GM23248 (cell line): ENCODE measurements around the gene MAGI1. TPM values are rescaled to one million over a fixed set of nuclear protein-coding genes. Genes with fewer than 3 reads are reported as not detected.

Experiments
- DNase-seq: peaks from one replicate; pipeline ENCODE4 v3.0.0-alpha.2; 2015
- H2AFZ ChIP-seq: fragments of 200-600 bp; sonication (generic); 2 replicates; pipeline ENCODE4 v1.6.1; 2016; ENCODE audit warnings: antibody characterized with exemption
- H3F3A ChIP-seq: fragments of 200-600 bp; sonication (generic); 2 replicates; pipeline ENCODE4 v1.6.1; 2016; ENCODE audit warnings: mild to moderate bottlenecking, antibody characterized with exemption, mixed run types; ENCODE audit not compliant: insufficient read depth
- H3K27ac ChIP-seq: fragments of 200-600 bp; sonication (generic); 2 replicates; pipeline ENCODE4 v1.5.1; 2016; ENCODE audit warnings: mild to moderate bottlenecking
- H3K27me3 ChIP-seq: fragments of 200-600 bp; sonication (generic); replicated peaks from 2 replicates; pipeline ENCODE4 v1.6.1; 2016; ENCODE audit warnings: mild to moderate bottlenecking; ENCODE audit not compliant: insufficient read depth
- H3K36me3 ChIP-seq: fragments of 200-600 bp; sonication (generic); 2 replicates; pipeline ENCODE4 v1.6.1; 2016; ENCODE audit warnings: low read depth, mild to moderate bottlenecking
- H3K4me1 ChIP-seq: fragments of 200-600 bp; sonication (generic); 2 replicates; pipeline ENCODE4 v1.6.1; 2016; ENCODE audit warnings: mild to moderate bottlenecking; ENCODE audit not compliant: insufficient read depth
- H3K4me2 ChIP-seq: fragments of 200-600 bp; sonication (generic); one replicate; pipeline ENCODE4 v1.6.1; 2016; ENCODE audit warnings: mild to moderate bottlenecking; ENCODE audit not compliant: unreplicated experiment
- H3K4me3 ChIP-seq: fragments of 200-600 bp; sonication (generic); 2 replicates; pipeline ENCODE4 v1.5.1; 2016; ENCODE audit warnings: mild to moderate bottlenecking
- H3K79me2 ChIP-seq: fragments of 200-600 bp; sonication (generic); 2 replicates; pipeline ENCODE4 v1.6.1; 2016; ENCODE audit warnings: mild to moderate bottlenecking; ENCODE audit not compliant: insufficient read depth
- H3K9ac ChIP-seq: fragments of 200-600 bp; sonication (generic); 2 replicates; pipeline ENCODE4 v1.6.1; 2016; ENCODE audit warnings: mild to moderate bottlenecking
- H3K9me2 ChIP-seq: fragments of 200-600 bp; sonication (generic); 2 replicates; pipeline ENCODE4 v1.6.1; 2016; ENCODE audit warnings: mixed run types, mild to moderate bottlenecking, moderate library complexity; ENCODE audit not compliant: insufficient read depth
- H3K9me3 ChIP-seq: fragments of 200-600 bp; sonication (generic); one replicate; pipeline ENCODE4 v1.6.1; 2017; ENCODE audit warnings: low read depth
- H4K20me1 ChIP-seq: fragments of 200-600 bp; sonication (generic); 2 replicates; pipeline ENCODE4 v1.6.0; 2016; ENCODE audit not compliant: insufficient read depth
- EZH2 ChIP-seq: fragments of 200-600 bp; sonication (generic); IDR thresholded peaks from 2 replicates; pipeline ENCODE4 v1.6.1; 2018; ENCODE audit warnings: antibody characterized with exemption, mild to moderate bottlenecking; ENCODE audit not compliant: insufficient read depth, poor library complexity, severe bottlenecking
- EZH2phosphoT487 ChIP-seq: fragments of 200-600 bp; sonication (generic); IDR thresholded peaks from 2 replicates; pipeline ENCODE4 v1.6.1; 2018; ENCODE audit warnings: antibody characterized with exemption, moderate library complexity, mild to moderate bottlenecking, low read depth; ENCODE audit not compliant: insufficient read depth
- WGBS, 2 experiments: methylation state at CpG; one replicate each; pipeline ENCODE4 v1.1.6; 2015 to 2017; ENCODE audit warnings: low lambda C conversion rate in 2 of 2, low coverage in 1 of 2; ENCODE audit errors: missing lambda C conversion rate in 2 of 2; 5-methylcytosine and 5-hydroxymethylcytosine counted together
- in situ Hi-C: fragments of 300-500 bp; cut with MboI; formaldehyde crosslinking; loops from 2 replicates; pipeline ENCODE4 v1.15.0; 2020
- polyA plus RNA-seq: library from polyadenylated mRNA; unstranded; fragments of >200 nt; fragmentation: Nextera tagmentation; extraction: Ambion mirVana; gene quantifications from 2 replicates; pipeline ENCODE4 v1.2.1, GENCODE V29; 2016
- small RNA-seq: library from RNA; depleted of rRNA; stranded (forward); fragments of <200 nt; gene quantifications from one replicate; pipeline ENCODE3, GENCODE V24; 2014; ENCODE audit warnings: low read depth, low replicate concordance
- total RNA-seq: library from RNA; depleted of rRNA; stranded (reverse); fragments of >200 nt; shearing (Covaris generic); gene quantifications from 2 replicates; pipeline ENCODE4 v1.2.3, GENCODE V29; 2014; rRNA removed

The MAGI1 gene
- total and polyA plus RNA-seq, 2 experiments from 2014 or later, result 7.3 to 13.8 TPM

DNA sequence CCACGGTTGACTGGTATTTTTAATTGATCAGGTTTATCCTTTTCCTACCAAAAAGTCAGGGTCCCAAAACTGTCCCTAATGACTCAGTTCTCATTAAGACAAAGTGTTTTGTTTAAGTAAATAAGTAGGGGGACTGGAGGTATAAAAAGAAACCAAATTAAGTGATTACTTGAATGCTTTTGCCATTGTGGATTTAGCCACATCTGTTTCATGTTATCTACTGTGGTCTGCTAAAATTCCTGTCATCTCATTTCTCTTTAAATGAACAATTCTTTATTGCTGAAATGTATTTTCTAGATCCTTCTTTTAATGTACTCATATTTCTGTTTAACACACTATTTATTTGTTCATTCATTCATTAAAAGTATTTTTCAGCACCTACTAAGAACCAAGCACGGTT is 725.1 kb downstream of the MAGI1 start:
- Histone ChIP-seq H3K9me2 (no peaks in the 10 kb centered on the region), H4K20me1 (no peaks in the 10 kb centered on the region), H3F3A (no peaks in the 10 kb centered on the region), H3K9ac (no peak overlapping the region), H2AFZ (no peak overlapping the region), H3K27ac (no peak overlapping the region), H3K4me1 (no peaks in the 10 kb centered on the region), H3K27me3 (peaks cover 21% of the 10 kb centered on the region), H3K36me3 (no peaks in the 10 kb centered on the region), H3K9me3 (no peaks in the 10 kb centered on the region), H3K4me3 (no peak overlapping the region), H3K4me2 (no peak overlapping the region), H3K79me2 (no peaks in the 10 kb centered on the region)
- WGBS, 2 experiments, result 9 to 16% methylated on average over 2 of the region's 2 CpGs
- no peak for TF ChIP-seq EZH2phosphoT487
- TF ChIP-seq EZH2, result no peak
- in situ Hi-C loops, result no loop called here
- no peak for DNase-seq

DNA sequence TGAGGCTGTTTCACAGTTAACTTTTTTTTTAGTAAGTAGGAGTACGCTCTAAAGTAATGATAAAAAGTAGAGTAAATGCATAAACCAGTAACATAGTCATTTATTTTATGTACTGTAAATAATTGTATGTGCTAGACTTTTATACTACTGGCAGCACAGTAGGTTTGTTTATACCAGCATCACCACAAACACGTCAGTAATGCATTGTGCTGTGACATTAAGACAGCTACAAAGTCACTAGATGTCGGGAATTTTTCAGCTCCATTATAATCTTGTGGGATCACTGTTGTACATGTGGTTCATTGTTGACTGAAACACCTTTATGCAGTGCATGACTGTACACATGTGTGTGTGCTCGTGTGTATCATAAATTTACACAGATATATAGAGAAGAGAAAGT is 732.9 kb downstream of the MAGI1 start:
- no peaks in the 10 kb centered on the region for H3F3A ChIP-seq
- 37% methylated on average over 4 of the region's 4 CpGs for WGBS, 2 experiments
- TF ChIP-seq EZH2phosphoT487 (no peak), EZH2 (no peak)

More for the DNA sequence above, 732.9 kb downstream of the MAGI1 start:
- Histone ChIP-seq H3K79me2 (no peaks in the 10 kb centered on the region), H3K36me3 (no peaks in the 10 kb centered on the region), H3K4me1 (no peaks in the 10 kb centered on the region), H2AFZ (no peak overlapping the region), H3K9ac (no peak overlapping the region), H3K27me3 (peaks cover 27% of the 10 kb centered on the region), H3K27ac (no peak overlapping the region), H3K9me2 (no peaks in the 10 kb centered on the region), H3K4me3 (no peak overlapping the region), H3K9me3 (no peaks in the 10 kb centered on the region), H3K4me2 (no peak overlapping the region), H4K20me1 (no peaks in the 10 kb centered on the region)
- in situ Hi-C loops, result no loop called here
- no peak for DNase-seq

Small RNA genes lying within 50 kb of the gene (small RNA-seq; reads per million reads assigned to genes)
- not detected for gene RF00019

Other genes starting within 250 kb of the MAGI1 start
- 25.2 and 26.9 TPM in 2 replicates for gene SLC25A26, start 182.1 kb upstream of the MAGI1 start, total RNA-seq
- gene SLC25A26, start 182.1 kb upstream of the MAGI1 start, polyA plus RNA-seq, result 25.2 and 30.1 TPM in 2 replicates